NCI-H2081 (cell line): ENCODE measurements around the gene PPEF1.

Experiments
- DNase-seq, 2 experiments: peaks; one replicate each; lab custom pipeline; 2025; lab: John Stamatoyannopoulos, UW

PPEF1 gene

GRCh38 chrX:18707426-18708049, at the start of gene PPEF1:
PPEF1 (plus strand) TSS chrX:18707645; CDS start chrX:18707781, 136 bp downstream.
- no peak for DNase-seq

GRCh38 chrX:18661273-18661672, 46.2 kb upstream of the PPEF1 start:
- no peak for DNase-seq

GRCh38 chrX:18664947-18665346, 42.5 kb upstream of the PPEF1 start:
- no peak for DNase-seq

DNA sequence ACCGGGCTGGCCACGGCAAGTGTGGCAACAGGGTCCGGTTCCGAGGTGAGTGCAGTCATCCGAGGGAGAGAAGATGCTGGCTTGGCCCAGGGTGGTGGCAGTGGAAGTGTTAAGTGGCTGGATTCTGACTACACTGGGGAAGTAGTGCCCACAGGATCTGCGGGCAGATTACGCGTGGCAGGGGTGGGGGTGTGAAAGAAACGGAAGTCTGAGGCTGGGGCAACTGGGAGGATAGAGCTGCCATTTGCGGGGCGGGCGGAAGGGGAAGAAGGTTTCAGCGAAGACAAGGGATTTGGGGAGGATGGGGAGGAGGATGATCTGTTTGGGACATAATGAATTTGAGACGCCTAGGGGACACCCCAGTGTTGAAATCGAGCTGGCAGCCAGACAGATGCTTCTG, 40.8 kb upstream of the PPEF1 start:
- DNase-seq = no peak

- no peak for DNase-seq
Observed at GRCh38 chrX:18668071-18668835, 39.2 kb upstream of the PPEF1 start.

GRCh38 chrX:18672008-18672407, 35.4 kb upstream of the PPEF1 start, which contains the start of gene RS1:
RS1 (minus strand) TSS chrX:18672108; CDS start chrX:18672068, 40 bp downstream.
- no peak for DNase-seq

GRCh38 chrX:18674417-18674787, 33.0 kb upstream of the PPEF1 start:
- DNase-seq = no peak

GRCh38 chrX:18674788-18675735, 32.4 kb upstream of the PPEF1 start:
- peak; percentile 50 to 52 for DNase-seq

GRCh38 chrX:18676050-18676449, 31.4 kb upstream of the PPEF1 start:
- no peak for DNase-seq

GRCh38 chrX:18676470-18676869, 31.0 kb upstream of the PPEF1 start:
- no peak for DNase-seq

DNA sequence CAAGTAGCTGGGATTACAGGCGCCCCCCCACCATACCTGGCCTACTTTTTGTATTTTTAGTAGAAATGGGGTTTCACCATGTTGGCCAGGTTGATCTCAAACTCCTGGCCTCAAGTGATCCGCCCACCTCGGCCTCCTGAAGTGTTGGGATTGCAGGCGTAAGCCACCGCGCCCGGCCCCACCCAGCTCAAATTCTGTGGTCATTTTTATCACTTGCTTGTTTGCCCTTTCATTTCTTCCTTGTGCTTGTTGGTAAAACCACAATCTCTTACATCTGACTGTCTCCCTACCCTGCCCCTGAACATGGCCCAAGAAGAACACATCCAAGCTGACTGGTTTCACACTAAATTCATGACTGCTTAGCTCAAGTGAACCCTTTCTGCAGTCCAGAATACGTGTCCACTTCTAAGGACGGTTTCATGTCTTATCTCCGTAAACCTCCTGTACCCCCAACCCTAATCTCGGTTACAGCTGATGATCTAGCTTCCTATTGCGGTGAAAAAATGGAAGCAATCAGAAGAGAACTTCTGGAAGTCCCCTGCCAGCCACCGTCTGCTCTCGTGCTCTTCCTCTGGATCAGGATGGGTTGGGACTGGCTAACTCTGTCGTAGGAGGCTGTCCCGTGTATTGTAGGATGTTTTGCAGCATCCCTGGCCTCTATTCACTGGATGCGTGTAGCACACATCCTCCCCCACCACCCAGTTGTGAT, 30.1 kb upstream of the PPEF1 start:
- no peak for DNase-seq

- DNase-seq = no peak
Observed at GRCh38 chrX:18681996-18682395, 25.4 kb upstream of the PPEF1 start.

DNA sequence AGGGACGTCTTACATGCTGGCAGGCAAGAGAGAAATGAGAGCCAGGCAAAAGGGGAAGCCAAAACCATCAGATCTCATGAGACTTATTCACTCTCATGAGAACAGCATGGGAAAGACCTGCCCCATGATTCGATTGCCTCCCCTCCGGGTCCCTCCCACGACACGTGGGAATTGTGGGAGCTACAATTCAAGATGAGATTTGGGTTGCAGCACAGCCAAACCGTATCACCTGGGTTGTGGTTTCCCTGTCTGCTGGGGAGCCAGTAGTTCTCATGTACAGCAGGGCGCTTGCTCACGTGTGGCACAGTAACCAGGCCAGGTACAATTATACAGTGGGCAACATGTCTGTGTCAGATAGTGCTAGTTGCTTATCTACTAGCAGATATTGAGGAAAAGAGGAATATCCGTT, 24.5 kb upstream of the PPEF1 start:
- no peak for DNase-seq

- no peak for DNase-seq
Observed at GRCh38 chrX:18687856-18688495, 19.5 kb upstream of the PPEF1 start.

- DNase-seq = no peak
Observed at GRCh38 chrX:18691431-18691830, 16.0 kb upstream of the PPEF1 start.

- no peak for DNase-seq
Observed at GRCh38 chrX:18692541-18692940, 14.9 kb upstream of the PPEF1 start.

DNA sequence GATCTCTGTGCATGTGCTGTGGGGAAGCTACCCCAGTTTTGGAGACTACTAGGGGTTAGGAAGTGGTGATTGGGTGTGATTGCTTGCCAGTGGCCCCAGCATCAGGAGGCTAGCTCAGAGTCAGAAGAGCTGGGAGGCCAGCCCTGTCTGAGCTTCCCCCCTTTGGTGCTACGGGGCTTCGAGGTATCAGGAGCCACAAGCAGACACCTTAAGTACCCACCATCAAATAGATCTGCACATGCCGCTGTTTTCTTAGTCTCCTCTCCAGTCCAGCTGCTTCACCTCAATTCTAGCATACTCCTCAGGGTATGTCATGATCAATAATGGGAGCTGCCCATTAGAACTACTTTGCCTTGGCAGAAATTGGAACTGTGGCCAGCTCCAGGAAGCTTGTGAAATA, 10.8 kb upstream of the PPEF1 start:
- DNase-seq = no peak

DNA sequence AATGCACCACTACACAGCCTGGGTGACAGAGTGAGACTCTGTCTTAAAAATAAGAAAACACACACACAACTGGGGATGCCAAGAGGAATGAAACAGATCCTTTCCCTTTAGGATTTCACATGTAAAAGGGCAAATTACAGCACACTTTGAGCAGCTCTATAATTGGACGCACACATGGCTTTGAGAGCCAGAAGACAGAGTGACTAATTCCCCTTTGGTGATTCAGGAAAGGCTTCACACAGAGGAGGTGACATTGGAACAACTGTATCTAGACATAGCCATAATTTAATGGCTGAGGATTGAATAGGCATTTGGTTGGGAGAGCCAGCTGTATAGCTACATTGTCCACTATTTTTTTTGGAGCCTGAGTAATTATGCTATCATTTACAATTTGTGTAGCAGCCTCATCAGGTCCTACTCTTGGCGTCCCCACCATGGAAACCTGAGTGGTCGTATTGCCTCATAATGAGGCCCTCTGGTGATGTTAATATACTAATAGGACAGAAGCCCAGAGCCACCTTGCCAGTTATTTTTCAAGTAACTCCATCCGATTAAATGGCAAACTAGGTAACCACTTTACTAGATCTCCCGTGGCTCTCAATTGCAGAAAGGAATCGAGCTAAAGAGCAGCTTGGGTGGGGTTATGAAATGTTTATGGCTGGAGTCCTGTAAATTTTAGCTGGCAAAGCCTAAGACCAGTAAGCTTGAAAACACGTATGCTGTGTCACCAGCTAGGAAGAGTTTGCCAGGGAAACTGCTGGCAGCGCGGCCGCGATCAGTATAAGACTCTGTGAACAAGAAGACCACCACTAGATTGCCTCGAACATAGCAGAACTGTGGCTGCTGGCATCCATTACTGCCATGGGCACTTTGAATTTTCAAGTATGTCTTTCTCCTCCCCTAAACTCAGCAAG, 8.5 kb upstream of the PPEF1 start:
- DNase-seq = peak in 1 of 2 experiments; percentile 54

GRCh38 chrX:18701621-18702361, 5.7 kb upstream of the PPEF1 start:
- DNase-seq = no peak
